Right lobe of liver (tissue), 4 donors: ENCODE measurements around the gene FAM163A.

Experiments
- CTCF ChIP-seq, 4 donors: fragments of 200-600 bp in 3 of 4; fragments of 450-650 bp in 1 of 4; IDR thresholded peaks; one replicate each; pipeline versions ENCODE4 v1.5.1 to v1.8.0; 2016 to 2022; ENCODE audit warnings: antibody characterized with exemption in 4 of 4, mild to moderate bottlenecking in 2 of 4
- POLR2A ChIP-seq: fragments of 450-650 bp; IDR thresholded peaks from one replicate; pipeline ENCODE4 v1.6.1; 2017; ENCODE audit warnings: antibody characterized with exemption, mild to moderate bottlenecking
- donor health status: DM: no; HTN: no; CAD: no.
- donor health status: DM: no; HTN: no; CAD: no.
- donor health status: DM: no; HTN: yes; CAD: no.

GRCh38 chr1:179816196-179816960 lies 73.3 kb downstream of the FAM163A start:
- TF ChIP-seq CTCF (IDR thresholded peaks at IDR 0.05), result no peak
- no peak for TF ChIP-seq POLR2A
